H1 (cell line): ENCODE measurements around the gene PDF. TPM values are rescaled to one million over a fixed set of nuclear protein-coding genes. Genes with fewer than 3 reads are reported as not detected.

ENCODE experiments used
- ASH2L ChIP-seq: fragments of 200-600, 300-600 bp; sonication (generic); IDR thresholded peaks from one replicate; pipeline ENCODE4 v1.7.1; 2017; ENCODE audit warnings: low read length
- BRCA1 ChIP-seq: IDR thresholded peaks from 2 replicates; pipeline ENCODE4 v1.6.1; 2012; ENCODE audit warnings: low read depth, low read length, improper control_type of control experiment
- CHD1 ChIP-seq: IDR thresholded peaks from 2 replicates; pipeline ENCODE4 v1.6.1; 2012; ENCODE audit warnings: low read depth, low read length, improper control_type of control experiment
- CHD2 ChIP-seq: IDR thresholded peaks from 2 replicates; pipeline ENCODE4 v1.6.1; 2012; ENCODE audit warnings: low read length, improper control_type of control experiment
- GABPA ChIP-seq: IDR thresholded peaks from 2 replicates; pipeline ENCODE4 v1.6.1; 2011; ENCODE audit warnings: mild to moderate bottlenecking, low read length, moderate library complexity, borderline replicate concordance; ENCODE audit not compliant: insufficient read depth
- HDAC2 ChIP-seq, 2 experiments: fragments of 300-600 bp in 1 of 2; sonication (generic) in 1 of 2; IDR thresholded peaks; 2 replicates each; pipeline ENCODE4 v1.6.1; 2011 to 2012; ENCODE audit warnings: low read depth in 2 of 2, low read length in 2 of 2, mild to moderate bottlenecking in 2 of 2, moderate library complexity in 2 of 2, borderline replicate concordance in 1 of 2, inconsistent platforms in 1 of 2
- KDM5A ChIP-seq: fragments of 200-600 bp; IDR thresholded peaks from 2 replicates; pipeline ENCODE4 v1.7.1; 2012; ENCODE audit warnings: mild to moderate bottlenecking, low read length, inconsistent platforms, mixed read lengths
- MAFK ChIP-seq: IDR thresholded peaks from 2 replicates; pipeline ENCODE4 v1.6.1; 2012; ENCODE audit warnings: low read depth, mild to moderate bottlenecking, improper control_type of control experiment, low read length
- USF2 ChIP-seq: IDR thresholded peaks from 2 replicates; pipeline ENCODE4 v1.6.1; 2011; ENCODE audit warnings: low read length, improper control_type of control experiment
- polyA plus RNA-seq, 7 experiments: library from polyadenylated mRNA; depleted of rRNA in 3 of 7; stranded (reverse) in 5 of 7; unstranded in 2 of 7; fragments of >200 nt in 5 of 7; fragments of 200-250 nt in 2 of 7; gene quantifications; 1 replicate in 5 of 7; 2 replicates in 1 of 7; 4 replicates in 1 of 7; pipeline versions ENCODE4 v1.2.1 to v1.2.3, GENCODE V29; 2011 to 2013; ENCODE audit warnings: missing spikeins in 2 of 7, mixed read lengths in 2 of 7
- total RNA-seq: library from RNA; stranded (reverse); fragmentation: NEBNext Ultra II Directional; extraction: Animal tissue kit (Norgen Biotek cat#: 25700); gene quantifications from 2 replicates; pipeline ENCODE4 v1.2.1, GENCODE V29; 2021
- TF ChIP-seq, protein P1 (sequence below): IDR thresholded peaks from 2 replicates; pipeline ENCODE4 v1.6.1; 2011; ENCODE audit warnings: low read depth, mild to moderate bottlenecking, low read length; ENCODE audit not compliant: insufficient read depth

Gene PDF
- total and polyA plus RNA-seq, 2 of the 8 experiments (the other 6 are each of a cell fraction or from before 2014, with no cell fraction given): 17.7 to 23.9 TPM

- TF ChIP-seq CHD2: no peak
- no peak for TF ChIP-seq KDM5A
- no peak for TF ChIP-seq BRCA1
- no peak for TF ChIP-seq HDAC2 (IDR thresholded peaks at IDR 0.05; ENCODE audit: borderline replicate concordance in 1 of 2, low read depth in 2 of 2, low read length in 2 of 2)
- no peak for TF ChIP-seq ASH2L
- TF ChIP-seq MAFK: no peak
- TF ChIP-seq, protein P1, sequence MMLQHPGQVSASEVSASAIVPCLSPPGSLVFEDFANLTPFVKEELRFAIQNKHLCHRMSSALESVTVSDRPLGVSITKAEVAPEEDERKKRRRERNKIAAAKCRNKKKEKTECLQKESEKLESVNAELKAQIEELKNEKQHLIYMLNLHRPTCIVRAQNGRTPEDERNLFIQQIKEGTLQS: no peak
- TF ChIP-seq GABPA: no peak
- no peak for TF ChIP-seq CHD1
- TF ChIP-seq USF2: no peak
Observed at GRCh38 chr16:69338557-69339288, 8.3 kb upstream of the PDF start (continued).
